ES-I3 (cell line): ENCODE results near the gene L3MBTL1.
A peak's percentile ranks its signal among the peaks of the same experiment; 100 is the strongest.

Experiments used
- H3K36me3 ChIP-seq: 2 replicates; pipeline ENCODE4 v1.6.1; 2013; ENCODE audit warnings: mild to moderate bottlenecking, low read length, control low read depth, moderate library complexity; ENCODE audit not compliant: insufficient read depth
- H3K4me1 ChIP-seq: 2 replicates; pipeline ENCODE4 v1.6.1; 2013; ENCODE audit warnings: mild to moderate bottlenecking, control low read depth, low read length; ENCODE audit not compliant: insufficient read depth
- H3K9ac ChIP-seq: 2 replicates; pipeline ENCODE4 v1.6.1; 2013; ENCODE audit warnings: low read depth, mild to moderate bottlenecking, low read length, moderate library complexity
- H3K9me3 ChIP-seq: 2 replicates; pipeline ENCODE4 v1.6.1; 2013; ENCODE audit warnings: mild to moderate bottlenecking, low read length, moderate library complexity; ENCODE audit not compliant: control insufficient read depth, insufficient read depth

L3MBTL1 gene

DNA sequence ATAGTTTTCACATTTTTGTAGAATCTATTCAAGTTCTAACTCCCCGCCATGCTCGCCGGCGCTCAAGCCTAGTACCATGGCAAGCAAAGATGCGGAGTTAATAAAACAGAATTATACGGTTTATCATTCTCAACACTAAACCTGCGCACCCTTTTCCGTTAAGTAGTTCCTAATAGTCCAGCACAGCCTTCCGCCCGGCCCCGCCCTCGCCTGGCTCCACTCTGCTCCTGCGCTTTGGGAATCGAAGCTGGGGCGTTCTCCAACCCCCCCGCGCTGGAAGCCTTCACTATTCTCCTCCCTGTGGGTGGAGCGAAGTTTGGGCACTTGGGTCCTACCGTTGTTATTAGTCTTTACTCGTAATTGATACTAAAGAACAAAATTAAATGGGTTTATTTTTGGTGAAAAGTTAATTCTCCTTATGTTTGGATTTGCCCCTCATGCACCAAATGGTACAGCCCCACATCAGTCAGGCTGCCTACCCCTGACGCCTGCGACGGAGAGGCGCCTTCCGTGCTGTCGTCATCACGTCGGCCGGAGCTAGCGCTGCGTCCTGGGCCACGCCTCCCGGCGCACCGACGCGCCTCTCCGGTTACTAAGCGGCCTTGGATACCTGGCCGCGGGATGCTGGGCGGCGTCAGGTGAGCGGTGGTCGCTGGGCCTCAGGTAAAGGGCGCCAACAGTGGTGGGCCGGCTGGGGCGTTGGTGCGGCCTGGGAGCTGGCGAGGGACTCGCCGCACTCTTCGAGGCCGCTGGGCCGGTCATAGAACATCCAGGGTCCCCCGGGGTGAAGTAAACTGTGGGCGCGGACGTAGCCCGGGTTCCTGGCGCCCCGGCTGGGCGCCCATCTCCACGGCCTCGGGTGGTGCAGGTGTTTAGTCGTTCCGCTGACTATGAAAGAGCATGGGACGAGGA, 83.2 kb downstream of the L3MBTL1 start, which contains the start of gene IFT52:
TSS of gene IFT52 (plus strand) at position 546 of the 912 bp plus-strand sequence. CDS start 3,762 bp downstream, outside the sequence.
- 0 out of 2 replicates have a peak, but pooled peaks cover 5% of the 10 kb centered on the region for H3K36me3 ChIP-seq
- peak within 1 kb of the TSS; percentile 85 for H3K9ac ChIP-seq
- no peaks in the 10 kb centered on the region for H3K4me1 ChIP-seq
- no peaks in the 10 kb centered on the region for H3K9me3 ChIP-seq
